Adipocyte (in vitro differentiated cells): ENCODE results near the gene ZNF280A.
"Not testable (repeated sequence)": the region's sequence is repeated elsewhere in the genome, so short reads cannot be mapped to it uniquely, and the experiment has no call there.

Source experiments
- DNase-seq: peaks from one replicate; pipeline ENCODE4 v3.0.0-alpha.2; 2015; ENCODE audit warnings: low read depth
- H3K27me3 ChIP-seq: replicated peaks from 2 replicates; pipeline ENCODE4 v1.7.0; 2013; ENCODE audit warnings: mild to moderate bottlenecking, low read length, moderate library complexity; ENCODE audit not compliant: control insufficient read depth, insufficient read depth
- H3K36me3 ChIP-seq: 2 replicates; pipeline ENCODE4 v1.7.0; 2013; ENCODE audit warnings: low read length, mild to moderate bottlenecking, moderate library complexity; ENCODE audit not compliant: control insufficient read depth, insufficient read depth, severe bottlenecking
- H3K4me1 ChIP-seq: 2 replicates; pipeline ENCODE4 v1.7.0; 2013; ENCODE audit warnings: mild to moderate bottlenecking, low read length, moderate library complexity; ENCODE audit not compliant: control insufficient read depth, insufficient read depth
- H3K4me3 ChIP-seq: 2 replicates; pipeline ENCODE4 v1.7.0; 2013; ENCODE audit warnings: mild to moderate bottlenecking, low read length, moderate library complexity
- H3K9ac ChIP-seq: 2 replicates; pipeline ENCODE4 v1.7.0; 2013; ENCODE audit warnings: mild to moderate bottlenecking, low read length, moderate library complexity
- H3K9me3 ChIP-seq: 2 replicates; pipeline ENCODE4 v1.7.0; 2013; ENCODE audit warnings: mild to moderate bottlenecking, low read length, moderate library complexity; ENCODE audit not compliant: control insufficient read depth

Gene ZNF280A

DNA sequence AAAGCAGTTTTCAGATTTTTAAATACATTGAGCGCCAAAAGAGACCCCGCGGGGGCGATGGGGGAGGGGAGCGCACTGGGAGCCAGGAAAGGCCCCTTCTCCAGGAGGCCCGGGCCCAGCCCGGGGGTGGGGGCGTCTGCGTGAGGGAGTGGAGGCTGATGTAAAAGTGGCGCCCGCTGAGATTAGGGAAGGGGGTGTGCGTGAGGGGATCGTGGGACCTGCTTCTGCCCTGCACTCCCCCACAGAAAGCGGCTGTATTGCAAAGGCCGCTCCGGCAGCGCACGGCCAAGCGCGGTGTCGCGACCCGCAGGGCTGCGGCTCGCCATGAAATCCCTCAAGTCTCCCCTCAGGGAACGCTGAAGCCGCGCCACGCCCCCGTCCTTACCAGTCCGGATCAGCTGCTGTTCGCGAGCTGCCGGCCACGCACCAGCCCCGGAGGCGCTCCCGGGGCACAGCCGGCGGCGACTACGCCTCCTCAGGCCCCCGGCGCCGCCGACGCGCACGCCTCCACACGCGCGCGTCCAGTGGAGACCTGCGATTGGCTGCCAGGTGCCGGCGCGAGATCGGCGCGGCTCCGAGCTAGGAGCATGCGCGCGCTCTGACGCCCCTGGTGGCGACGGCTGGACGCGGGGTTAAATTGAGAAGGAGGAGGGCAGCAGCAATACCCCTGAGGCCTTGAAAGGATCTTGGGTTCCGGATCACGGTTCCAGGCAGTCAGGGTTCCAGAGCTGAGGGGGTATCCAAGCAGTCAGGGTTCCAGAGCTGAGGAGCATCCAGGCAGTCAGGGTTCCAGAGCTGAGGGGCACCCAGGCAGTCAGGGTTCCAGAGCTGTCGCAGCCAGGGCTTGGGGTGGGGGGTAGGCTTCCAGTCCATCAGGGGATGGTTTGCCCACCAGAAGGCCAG lies 11.5 kb downstream of the ZNF280A start, which contains the start of gene ZNF280B:
ZNF280B (minus strand) TSS at position 469 of the 903 bp plus-strand sequence. CDS start 19,344 bp downstream, outside the sequence.
- Histone ChIP-seq H3K27me3 (peaks cover 14% of the 10 kb centered on the region), H3K4me3 (peak within 1 kb of the TSS; percentile 85), H3K9me3 (peaks cover 33% of the 10 kb centered on the region), H3K36me3 (no peaks in the 10 kb centered on the region), H3K4me1 (peaks cover 6% of the 10 kb centered on the region), H3K9ac (peak within 1 kb of the TSS; percentile 83)
- DNase-seq = peak; percentile 75

DNA sequence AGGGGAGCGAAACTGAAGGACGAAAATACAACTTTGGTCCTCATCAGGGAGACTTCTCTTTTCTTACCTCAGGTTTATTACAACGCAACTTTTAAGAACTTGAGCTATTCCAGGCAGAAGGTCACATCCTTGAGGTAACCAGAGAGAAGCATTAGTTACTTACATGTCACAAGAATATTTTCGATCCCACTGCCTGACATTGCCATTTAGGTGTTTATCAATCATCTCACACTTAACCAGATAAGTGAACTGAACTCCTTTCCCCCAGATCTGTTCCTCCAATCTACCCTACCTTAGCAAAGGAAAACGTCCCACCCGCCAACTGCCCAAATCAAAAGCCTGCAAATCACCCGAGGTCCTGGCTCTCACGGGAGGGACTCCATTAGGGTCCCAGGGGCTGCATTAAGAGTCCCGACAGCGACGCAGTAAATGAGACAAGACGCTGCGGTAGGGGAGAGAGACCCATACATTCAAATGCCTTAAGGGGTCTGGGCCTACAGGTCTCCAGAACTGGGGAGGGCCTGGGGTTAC lies 12.3 kb downstream of the ZNF280A start:
- Histone ChIP-seq H3K9ac (peak overlapping the region; percentile 83), H3K27me3 (peaks cover 14% of the 10 kb centered on the region), H3K9me3 (peaks cover 33% of the 10 kb centered on the region), H3K4me3 (peak overlapping the region; percentile 85), H3K36me3 (no peaks in the 10 kb centered on the region), H3K4me1 (peaks cover 6% of the 10 kb centered on the region)
- peak; percentile 1 for DNase-seq

DNA sequence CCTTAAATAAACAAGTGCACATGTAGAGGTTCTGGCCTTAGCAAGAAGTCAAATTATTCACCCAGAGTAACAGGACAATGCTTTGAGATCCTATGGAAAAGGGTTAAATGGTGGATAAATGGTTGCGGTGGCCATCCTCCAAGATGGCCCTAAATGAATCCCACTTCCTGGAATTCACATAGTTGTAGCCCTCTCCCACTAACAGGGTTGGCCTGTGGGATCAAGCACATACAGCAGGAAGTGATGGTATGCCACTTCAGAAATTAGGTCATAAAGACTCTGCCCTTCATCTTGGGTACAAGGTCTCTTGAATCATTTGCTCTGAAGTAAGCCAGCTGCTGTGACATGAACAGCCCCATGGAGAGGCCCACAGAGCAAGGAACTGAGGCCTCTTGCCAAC lies 13.3 kb downstream of the ZNF280A start:
- Histone ChIP-seq H3K4me3 (no peak overlapping the region), H3K36me3 (no peaks in the 10 kb centered on the region)
- no peak for DNase-seq

GRCh38 chr22:22498267-22498666 lies 21.8 kb downstream of the ZNF280A start:
- no peak overlapping the region for H3K9ac ChIP-seq
- no peaks in the 10 kb centered on the region for H3K4me1 ChIP-seq
- no peaks in the 10 kb centered on the region for H3K36me3 ChIP-seq
- H3K27me3 ChIP-seq = no peaks in the 10 kb centered on the region
- H3K9me3 ChIP-seq = no peaks in the 10 kb centered on the region
- no peak overlapping the region for H3K4me3 ChIP-seq
- no peak for DNase-seq

More for the DNA sequence above, 13.3 kb downstream of the ZNF280A start:
- Histone ChIP-seq H3K9me3 (peaks cover 33% of the 10 kb centered on the region), H3K4me1 (peaks cover 6% of the 10 kb centered on the region), H3K9ac (no peak overlapping the region), H3K27me3 (peaks cover 5% of the 10 kb centered on the region)

DNA sequence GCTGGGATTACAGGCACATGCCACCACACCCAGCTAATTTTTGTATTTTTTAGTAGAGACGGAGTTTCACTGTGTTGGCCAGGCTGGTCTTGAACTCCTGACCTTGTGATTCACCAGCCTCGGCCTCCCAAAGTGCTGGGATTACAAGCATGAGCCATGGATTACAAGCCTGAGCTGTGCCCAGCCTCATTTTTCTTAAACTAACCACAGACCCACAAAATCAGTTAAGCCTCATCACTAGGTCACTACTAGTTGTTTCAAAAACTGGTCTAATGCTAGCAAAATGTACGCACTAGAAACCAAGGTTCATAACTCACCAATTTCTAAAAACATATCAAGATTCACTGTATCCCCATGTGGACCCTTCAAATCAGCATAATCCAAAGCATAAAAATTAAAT lies 28.5 kb downstream of the ZNF280A start:
- not testable (repeated sequence) for H3K9me3 ChIP-seq, DNase-seq, H3K4me3 ChIP-seq, H3K4me1 ChIP-seq, H3K9ac ChIP-seq, H3K27me3 ChIP-seq, H3K36me3 ChIP-seq

- Histone ChIP-seq H3K4me3 (no peak overlapping the region), H3K36me3 (peaks cover 5% of the 10 kb centered on the region), H3K9me3 (no peaks in the 10 kb centered on the region), H3K9ac (no peak overlapping the region), H3K4me1 (no peaks in the 10 kb centered on the region), H3K27me3 (no peaks in the 10 kb centered on the region)
- no peak for DNase-seq
Observed at GRCh38 chr22:22488736-22489135, 31.3 kb downstream of the ZNF280A start.

DNA sequence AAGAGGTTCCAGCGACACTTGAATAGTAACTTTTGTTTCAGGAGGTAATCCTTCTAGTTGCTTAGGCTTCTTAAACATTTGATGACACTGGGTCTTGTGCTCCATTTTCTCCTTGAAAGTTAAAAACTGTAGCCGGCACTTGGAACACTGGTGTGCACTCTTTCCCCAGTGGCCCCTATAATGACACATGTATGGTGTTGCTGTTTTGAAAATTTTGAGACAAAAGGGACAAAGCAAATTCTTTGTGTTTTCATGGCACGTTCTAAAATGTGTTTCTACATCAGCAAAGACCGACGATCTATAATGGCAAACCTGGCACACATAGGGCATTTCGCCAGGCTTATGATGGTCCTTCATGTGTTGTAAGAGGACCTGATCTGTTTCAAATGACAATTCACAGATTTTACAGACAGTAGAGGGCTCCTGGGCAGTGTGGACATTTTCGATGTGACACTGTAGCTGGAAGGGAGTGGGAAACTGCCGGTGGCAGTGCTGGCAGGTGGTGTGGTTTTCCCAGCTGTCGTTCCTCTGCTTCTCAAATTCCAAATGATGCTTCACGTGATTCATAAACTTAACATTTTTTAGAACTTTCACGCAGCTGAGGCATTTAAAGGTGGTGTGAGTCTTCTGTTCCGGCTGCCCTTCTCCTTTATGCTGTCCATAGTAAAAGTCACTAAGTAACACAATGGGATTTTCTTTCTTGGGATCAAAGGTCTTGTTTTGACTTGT lies 32.0 kb downstream of the ZNF280A start:
- Histone ChIP-seq H3K4me1 (no peaks in the 10 kb centered on the region), H3K4me3 (no peak overlapping the region), H3K9ac (no peak overlapping the region), H3K9me3 (no peaks in the 10 kb centered on the region), H3K36me3 (peaks cover 5% of the 10 kb centered on the region), H3K27me3 (no peaks in the 10 kb centered on the region)
- DNase-seq = no peak

DNA sequence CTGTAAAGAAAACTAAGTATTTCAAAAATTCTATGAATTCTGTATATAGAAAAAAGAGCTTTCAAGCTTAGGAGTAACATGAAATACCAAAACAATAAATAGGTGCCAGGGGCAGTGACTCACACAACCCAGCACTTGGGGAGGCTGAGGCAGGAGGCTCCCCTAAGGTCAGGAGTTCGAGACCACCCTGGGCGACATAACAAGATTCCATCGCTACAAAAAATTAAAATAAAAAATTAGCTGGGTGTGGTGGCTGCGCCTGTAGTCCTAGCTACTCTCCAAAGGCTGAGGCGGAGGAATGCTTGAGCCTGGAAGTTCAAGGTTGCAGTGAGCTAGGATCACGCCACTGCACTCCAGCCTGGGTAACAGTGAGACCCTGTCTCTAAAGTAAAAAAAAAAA lies 33.0 kb downstream of the ZNF280A start:
- no peak for DNase-seq
- H3K36me3 ChIP-seq = peaks cover 5% of the 10 kb centered on the region
- no peak overlapping the region for H3K9ac ChIP-seq
- no peaks in the 10 kb centered on the region for H3K9me3 ChIP-seq
- no peaks in the 10 kb centered on the region for H3K4me1 ChIP-seq
- H3K27me3 ChIP-seq = no peaks in the 10 kb centered on the region
- no peak overlapping the region for H3K4me3 ChIP-seq

DNA sequence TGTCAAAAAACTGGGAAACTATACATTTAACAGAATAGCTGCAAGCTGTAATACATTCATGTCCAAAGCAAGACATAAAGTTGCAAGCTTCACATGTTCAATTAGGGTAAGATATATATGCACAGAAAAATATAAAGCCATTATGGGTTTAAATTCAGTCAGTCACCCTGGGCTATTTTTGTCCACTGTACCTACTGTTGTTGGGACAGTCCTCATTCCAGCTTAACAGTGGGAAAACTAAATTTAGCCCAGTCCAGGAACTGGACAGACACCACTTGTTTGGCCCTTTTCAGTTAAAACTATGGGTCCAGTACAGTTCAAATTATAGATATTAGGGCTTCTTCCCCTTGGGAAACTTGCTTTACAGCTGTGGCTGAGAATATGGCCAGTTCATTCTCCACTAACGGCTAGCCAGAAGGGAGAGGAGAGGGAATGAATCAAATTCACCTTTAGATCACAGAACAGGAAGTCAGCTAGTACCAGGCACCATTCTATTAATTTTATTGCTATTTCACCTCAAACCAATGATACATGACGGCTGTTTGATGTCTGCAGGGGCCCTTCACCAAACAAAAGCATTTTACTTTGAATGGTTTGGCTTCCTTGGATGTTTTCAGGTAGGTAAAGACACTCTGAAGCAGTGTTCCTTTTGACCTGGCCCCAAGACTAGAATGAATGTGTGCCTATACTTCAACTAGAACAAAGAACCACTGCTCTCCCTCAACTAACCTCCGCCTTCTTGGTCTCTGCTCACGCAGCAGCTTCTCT lies 33.8 kb downstream of the ZNF280A start:
- H3K4me1 ChIP-seq = no peaks in the 10 kb centered on the region
- H3K27me3 ChIP-seq = no peaks in the 10 kb centered on the region
- no peak for DNase-seq
- no peak overlapping the region for H3K4me3 ChIP-seq
- no peaks in the 10 kb centered on the region for H3K9me3 ChIP-seq
- H3K36me3 ChIP-seq = peaks cover 5% of the 10 kb centered on the region
- no peak overlapping the region for H3K9ac ChIP-seq

DNA sequence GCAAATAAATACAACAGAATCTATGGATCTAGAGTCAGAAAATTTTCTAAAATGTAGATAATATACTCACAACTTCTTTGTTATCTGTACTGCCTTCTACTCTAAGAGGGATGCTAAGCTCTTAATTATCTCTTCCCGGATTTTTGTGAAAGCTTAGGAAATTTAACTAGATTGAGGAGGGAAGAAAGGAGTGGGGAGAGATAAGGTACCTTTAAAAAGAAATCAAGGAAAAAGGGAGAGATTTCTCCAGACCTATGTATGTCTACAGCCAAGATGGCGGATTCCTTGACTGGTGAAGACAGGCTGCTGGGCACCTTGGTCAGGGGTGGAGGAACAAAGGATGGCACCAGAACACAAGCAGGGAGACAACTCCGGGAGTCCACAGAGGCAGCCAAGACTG lies 34.5 kb downstream of the ZNF280A start:
- Histone ChIP-seq H3K4me1 (no peaks in the 10 kb centered on the region), H3K9me3 (no peaks in the 10 kb centered on the region), H3K36me3 (peaks cover 5% of the 10 kb centered on the region), H3K9ac (no peak overlapping the region), H3K4me3 (no peak overlapping the region), H3K27me3 (no peaks in the 10 kb centered on the region)
- DNase-seq = no peak
